CD4-positive, alpha-beta T cell treated with Interferon alpha-2 for 1 hour (primary cell): ENCODE results near the gene C2CD3.
"Not testable (repeated sequence)": the region's sequence is repeated elsewhere in the genome, so short reads cannot be mapped to it uniquely, and the experiment has no call there.

Experiments
- DNase-seq, 2 donors: peaks; one replicate each; pipeline ENCODE4 v3.0.0-alpha.2; 2020 to 2022

The C2CD3 gene

DNA sequence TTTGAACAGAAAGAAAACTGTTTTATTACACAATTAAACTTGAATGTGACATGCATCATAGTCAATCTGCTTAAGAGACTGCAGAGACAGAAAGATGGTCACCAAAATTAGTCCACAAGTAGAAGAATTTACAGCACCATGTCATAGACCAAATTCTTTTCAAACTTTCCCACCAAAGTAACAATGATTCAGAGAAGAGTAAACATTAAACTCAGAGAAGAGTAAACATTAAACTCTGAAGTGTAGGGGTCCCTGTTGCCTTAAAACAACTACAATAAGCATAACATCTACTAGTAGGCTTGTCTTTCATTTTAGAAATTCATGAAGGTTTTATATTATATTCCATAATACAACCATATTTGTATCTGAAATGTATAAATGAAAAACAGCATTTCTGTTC, 104.1 kb downstream of the C2CD3 start:
- DNase-seq, result not testable (repeated sequence)

DNA sequence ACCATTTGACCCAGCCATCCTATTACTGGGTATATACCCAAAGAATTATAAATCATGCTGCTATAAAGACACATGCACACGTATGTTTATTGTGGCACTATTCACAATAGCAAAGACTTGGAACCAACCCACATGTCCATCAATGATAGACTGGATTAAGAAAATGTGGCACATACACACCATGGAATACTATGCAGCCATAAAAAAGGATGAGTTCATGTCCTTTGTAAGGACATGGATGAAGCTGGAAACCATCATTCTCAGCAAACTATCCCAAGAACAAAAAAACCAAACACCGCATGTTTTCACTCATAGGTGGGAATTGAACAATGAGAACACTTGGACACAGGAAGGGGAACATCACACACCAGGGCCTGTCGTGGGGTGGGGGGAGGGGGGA, 105.3 kb downstream of the C2CD3 start:
- DNase-seq, result not testable (repeated sequence)

DNA sequence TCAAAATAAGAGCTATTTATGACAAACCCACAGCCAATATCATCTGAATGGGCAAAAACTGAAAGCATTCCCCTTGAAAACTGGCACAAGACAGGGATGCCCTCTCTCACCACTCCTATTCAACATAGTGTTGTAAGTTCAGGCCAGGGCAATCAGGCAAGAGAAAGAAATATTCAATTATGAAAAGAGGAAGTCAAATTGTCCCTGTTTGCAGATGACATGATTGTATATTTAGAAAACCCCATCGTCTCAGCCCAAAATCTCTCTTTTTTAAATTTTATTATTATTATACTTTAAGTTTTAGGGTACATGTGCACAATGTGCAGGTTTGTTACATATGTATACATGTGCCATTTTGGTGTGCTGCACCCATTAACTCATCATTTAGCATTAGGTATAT, 107.2 kb downstream of the C2CD3 start:
- DNase-seq, result not testable (repeated sequence)

DNA sequence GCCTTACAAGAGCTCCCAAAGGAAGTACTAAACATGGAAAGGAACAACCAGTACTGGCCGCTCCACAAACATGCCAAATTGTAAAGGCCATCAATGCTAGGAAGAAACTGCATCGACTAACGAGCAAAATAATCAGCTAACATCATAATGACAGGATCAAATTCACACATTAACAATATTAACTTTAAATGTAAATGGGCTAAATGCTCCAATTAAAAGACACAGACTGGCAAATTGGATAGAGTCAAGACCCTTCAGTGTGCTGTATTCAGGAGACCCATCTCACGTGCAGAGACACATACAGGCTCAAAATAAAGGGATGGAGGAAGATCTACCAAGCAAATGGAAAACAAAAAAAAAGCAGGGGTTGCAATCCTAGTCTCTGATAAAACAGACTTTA, 109.2 kb downstream of the C2CD3 start:
- DNase-seq, result not testable (repeated sequence)

DNA sequence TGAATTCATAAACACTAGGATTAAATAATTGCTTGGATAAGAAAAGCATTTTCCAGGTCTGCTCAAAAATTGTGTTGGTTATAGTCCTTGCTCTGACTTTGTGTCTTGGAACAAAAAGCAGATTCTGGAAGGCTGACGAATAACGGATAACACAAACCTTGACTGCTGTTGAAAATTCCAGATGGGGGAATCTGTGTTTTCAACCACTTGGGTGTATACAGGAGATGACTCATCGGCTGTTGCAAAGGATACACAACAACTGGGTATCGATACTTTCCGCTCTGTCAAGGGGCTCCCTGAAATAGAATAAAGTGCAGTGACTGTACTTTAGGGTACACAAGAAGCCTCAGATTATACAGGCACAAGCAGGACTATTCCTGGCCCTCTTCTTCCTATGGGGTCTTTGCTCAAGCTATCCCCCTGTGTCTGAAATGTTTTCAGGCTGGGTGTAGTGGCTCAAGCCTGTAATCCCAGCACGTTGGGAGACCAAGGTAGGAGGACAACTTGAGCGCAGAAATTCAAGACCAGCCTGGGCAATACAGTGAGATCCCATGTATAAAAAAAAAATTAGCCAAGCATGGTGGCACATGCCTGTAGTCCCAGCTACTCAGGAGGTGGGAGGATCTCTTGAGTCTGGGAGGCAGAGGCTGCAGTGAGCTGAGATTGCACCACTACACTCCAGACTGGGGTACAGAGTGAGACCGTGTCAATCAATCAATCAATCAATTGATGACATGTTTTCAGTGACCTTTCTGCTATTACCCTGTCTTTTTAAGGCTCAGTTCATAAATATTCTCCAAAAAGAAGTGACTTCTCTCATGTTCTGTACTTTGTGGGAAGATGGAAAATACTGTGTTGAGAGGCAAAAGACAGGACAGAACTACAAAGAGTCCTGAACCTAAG, 113.3 kb downstream of the C2CD3 start:
- DNase-seq, result no peak

DNA sequence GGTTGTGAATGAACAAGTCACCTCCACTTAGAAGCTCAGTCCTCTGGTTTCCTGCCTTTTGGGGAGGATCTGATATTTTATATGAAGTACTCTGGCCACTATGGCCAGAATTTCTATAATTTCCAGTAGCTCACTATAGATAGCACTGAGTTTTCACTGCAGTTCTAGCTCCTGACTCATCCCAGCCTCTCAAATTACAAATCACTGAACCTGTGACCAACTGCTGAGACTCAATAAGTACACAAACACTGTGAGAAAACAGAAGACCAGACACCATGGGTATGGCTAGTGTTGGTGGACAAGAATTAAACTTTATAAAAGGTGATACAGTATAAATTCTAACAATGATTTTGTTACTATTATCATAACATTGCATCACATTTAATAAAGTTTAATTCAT, 114.9 kb downstream of the C2CD3 start:
- no peak for DNase-seq

DNA sequence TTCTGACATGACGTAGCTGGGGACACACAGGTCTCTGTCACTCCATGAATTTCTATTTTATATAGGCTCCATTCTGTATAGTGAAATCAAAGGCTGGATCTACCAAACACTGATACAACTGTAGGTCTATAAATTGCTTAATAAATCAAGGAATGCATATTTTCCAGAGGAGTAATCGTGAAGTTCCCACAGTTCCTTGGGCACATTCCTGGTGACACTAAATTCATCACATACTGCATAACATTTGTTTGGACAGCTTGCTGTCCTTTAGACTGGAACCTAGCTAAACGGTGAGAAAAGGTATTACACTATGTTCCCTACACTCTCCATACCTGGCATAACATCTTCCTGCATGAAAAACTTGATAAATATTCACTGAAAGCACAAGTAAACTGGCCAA, 120.3 kb downstream of the C2CD3 start:
- no peak for DNase-seq

DNA sequence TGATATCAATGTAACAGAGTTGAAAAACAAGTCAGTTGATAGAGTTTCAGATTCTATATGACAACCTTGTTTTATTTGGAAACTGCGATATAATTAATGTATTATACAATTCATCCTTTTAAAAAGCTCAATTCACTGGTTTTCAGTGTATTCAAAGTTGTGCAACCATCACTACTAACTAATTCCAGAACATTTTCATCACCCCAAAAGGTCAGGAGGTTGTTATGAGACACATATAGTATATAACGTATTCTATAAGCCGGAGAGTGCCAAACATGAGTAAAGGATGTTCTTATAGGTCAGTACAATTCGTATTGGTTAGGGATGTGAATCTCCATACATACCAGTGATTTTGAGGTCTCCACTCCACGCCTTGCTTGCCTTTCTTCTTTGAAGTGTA, 121.8 kb downstream of the C2CD3 start:
- DNase-seq, result no peak

DNA sequence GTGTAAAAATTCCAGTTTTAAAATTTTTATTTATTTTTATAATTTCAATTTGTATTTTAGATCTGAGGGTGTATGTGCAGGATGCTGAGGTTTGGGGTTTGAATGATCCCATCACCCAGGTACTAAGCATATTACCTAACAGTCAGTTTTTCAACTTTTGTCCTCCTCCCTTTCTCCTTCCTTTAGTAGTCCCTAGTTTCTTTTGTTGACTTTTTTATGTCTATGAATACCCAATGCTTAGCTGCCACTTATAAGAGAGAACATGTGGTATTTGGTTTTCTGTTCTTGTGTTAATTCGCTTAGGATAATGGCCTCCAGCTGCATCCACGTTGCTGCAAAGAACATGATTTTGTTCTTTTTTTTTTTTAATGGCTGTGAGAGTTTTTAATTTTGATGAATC, 126.3 kb downstream of the C2CD3 start:
- DNase-seq, result no peak

DNA sequence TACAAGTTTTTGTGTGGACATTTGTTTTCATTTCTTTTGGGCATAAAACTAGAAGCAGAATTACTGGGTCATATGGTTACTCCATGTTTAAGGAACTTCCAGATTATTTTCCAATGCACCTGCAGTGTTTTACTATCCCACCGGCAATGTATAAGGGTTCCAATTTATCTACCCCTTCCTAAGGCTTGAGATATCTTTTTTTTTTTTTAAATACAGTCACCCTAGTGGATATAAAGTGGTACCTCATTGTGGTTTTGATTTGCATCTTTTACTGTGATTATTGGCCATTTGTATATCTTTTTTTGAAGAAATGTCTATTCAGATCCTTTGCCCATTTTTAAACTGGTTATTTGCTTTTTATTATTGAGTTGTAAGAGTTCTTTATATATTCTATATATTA, 127.4 kb downstream of the C2CD3 start:
- DNase-seq, result no peak

DNA sequence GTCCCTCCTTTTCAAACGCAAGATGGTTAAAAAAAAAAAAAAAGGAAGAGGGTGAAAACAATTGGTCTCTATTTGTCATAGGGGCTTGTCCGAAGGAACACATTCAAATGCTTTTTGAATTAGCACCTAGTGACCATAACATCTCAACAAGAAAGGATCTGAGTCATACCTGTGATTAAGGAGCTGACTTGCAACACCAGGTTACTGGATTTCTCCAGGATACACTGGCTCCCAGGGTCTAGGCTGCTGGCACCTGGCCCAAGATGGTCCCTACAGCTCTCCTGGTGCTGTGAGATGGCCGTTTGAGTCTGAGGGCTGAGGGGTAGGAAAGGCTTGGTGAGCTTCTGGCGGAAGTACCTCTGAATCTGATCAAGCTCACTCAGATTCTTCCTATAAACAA, 133.5 kb downstream of the C2CD3 start:
- DNase-seq, result no peak

DNA sequence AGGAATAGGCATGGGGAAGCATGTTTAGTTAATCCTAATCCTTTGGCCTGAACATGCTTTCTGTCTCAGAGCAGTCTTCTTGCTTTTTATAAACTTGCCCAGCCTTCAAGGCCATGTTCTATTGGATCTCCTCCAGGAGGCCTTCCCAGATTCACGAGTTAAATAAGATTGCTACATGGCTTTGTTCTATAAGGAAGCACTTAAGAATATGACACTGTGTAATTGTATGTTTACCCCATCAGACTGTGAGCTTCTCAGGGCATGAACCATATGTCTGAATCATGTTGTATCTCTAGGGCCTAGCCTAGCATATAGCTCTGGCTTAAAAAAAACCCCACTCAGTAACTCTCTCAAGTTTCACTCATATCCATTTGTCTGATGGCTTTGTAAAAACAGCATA, 135.5 kb downstream of the C2CD3 start:
- DNase-seq, result no peak

DNA sequence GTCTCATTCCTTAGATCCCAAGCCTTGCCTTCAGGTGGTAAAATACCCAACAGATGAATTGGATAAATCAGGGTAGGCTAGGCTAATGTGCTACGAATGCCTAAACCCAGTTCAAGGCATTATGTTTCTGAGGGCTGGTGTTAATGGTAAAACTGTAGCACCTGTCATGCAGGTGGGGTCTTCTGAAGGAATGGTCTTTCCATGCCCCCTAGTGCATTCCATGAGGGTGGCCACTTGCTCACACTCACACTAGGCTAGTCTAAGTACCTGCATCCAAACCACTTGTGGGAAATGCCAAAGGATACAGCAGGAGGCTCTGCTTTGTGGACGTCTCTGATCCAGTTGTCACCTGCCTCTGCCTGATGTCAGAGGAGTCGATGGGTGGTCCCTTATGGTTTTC, 137.8 kb downstream of the C2CD3 start:
- DNase-seq, result peak; percentile 31 to 43

DNA sequence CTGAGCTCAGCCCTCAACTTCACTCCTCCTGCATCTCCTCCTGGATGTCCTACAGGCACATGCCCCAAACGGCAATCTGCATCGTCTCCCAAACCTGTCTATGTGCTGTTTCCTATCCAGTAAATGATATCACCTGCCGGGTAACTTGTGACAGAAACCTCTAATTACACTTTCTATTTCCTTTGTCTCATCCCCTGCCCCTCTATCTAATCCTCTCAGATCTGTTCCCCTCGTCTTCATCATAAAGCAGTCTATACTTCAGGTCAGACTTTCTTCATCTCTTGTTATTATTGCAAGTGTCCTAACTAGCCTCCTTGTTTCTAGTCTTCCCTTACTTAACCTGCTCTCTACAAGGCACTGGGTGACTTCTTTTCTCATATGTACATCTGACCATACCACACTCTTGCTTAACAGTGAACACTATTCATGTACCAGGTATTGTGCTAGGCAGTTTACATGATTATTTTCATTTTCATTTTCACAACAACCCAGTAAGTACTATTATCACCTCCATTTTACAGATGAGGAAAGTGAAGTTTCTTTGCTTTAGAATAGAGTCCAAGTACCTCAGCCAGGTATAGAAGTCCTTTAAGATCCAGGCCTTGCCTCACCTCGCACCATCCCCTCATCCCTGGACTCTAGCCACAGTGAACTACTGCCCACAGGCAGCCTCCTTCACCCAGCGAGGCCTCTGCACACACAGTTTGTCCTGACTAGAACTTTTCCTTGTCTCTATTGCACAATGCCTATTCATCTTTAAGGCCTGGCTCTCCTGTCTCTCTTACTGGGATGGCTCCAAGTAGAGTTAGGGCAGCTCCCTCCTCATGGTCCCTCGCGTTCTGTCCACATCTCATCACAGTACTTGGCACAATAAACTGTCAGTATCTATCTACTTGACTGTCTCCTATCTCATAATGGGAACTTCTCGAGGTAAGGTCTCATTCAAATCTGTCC, 139.8 kb downstream of the C2CD3 start:
- peak in 1 of 2 donors; percentile 36 for DNase-seq

DNA sequence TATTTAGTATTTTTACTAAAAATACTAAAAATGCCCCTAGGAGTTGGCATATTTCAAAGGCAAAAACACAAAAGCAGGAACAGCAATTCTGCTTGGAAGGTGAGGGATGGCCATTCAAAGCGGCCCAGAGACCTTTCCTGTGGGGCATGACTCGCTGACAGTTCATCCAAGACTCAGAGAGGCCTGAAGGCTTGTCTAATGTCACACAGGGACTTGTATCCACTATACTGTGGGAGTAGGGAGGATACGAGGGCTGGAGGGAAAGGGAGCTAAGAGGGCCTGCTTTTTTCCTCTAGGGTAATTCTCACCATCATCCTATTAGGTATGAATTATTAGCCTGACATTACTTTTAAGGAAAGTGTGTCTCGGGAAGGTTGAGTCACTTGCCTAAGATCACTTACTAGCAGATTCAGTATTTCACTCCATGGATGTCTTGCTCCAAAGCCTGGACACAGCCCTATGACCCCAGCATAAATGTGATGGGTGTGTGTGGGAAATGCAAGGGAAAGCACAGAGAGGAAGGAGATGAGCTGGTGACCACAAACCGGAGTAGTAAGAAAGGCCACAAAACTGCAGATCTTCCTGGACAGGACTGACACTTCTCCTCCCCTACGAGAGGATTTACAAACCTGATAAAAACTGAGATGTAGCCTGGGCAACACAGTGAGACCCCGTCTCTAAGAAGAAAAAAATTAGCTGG, 145.2 kb downstream of the C2CD3 start:
- DNase-seq, result peak in 1 of 2 donors; percentile 48

DNA sequence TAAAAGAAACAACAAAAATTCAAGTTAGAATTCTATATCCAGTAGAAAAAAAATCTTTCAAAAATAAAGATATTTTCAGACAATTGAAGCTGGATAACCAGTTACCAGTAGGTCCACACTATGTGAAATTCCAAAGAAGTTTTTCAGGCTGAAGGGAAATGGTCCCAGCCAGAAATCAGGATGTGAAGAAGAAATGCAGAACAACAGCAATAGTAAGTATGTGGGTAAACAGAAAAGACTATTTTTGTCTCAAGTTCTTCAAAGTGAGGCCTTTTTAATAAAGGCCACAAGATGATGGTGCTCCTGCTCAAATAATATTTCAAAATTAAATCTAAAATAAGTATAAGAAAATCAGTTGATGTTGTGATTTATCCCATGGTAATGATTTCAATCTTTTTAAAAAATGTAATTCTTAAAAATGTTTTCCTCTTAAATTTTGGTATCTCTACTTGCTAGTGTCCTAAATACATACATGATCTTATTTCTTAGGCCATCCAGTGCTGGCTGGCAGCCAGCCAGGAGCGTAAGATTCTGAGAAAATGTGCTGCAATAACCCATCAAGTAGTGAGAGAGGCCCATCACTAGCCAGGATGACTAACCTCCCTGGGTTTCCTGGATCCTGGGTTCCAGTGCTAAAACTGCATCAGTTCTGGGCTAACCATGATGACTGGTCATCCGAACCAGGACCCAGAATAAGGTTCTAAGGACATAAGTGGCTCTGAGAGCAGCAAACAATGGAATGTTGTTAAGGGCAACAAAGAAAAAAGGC, 146.4 kb downstream of the C2CD3 start:
- peak in 1 of 2 donors; percentile 65 for DNase-seq

DNA sequence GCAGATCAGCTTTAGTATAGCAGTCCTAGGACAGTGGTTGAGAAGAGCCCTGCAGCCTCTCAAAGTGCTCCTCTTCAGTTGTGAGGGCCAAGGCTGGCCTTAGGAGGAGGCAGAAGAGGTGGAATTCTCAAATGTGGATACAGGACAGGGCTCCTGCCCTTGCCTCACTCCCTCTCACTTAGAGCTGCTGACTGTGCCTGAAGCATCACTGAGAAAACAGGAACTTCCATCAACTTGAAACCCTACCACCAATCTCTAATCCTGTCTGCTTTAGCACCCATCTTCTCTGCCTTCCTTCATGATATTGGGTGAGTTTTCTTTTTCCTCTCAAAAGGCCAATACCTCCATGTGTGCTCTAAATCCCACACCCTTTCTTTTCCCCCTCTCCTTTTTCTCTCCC, 147.5 kb downstream of the C2CD3 start:
- DNase-seq, result no peak

DNA sequence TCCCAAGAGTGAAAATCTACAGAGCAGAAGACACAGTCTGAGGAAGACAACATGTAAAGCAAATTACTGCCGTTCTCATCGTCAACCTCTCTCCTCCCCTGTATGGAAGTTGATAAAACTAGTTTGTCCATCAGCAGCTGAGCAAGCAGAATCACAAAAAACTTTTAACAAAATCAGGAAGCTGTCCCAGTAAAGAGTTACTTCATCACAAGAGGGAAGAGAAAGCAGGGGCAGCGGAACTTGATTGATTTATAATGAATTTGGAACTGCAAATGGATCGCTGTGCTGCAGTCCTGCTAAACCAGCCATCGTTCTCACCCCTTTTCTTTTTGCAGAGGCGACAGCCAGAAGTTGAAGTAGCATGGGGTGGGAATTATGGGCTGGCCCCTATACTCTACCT, 148.3 kb downstream of the C2CD3 start:
- DNase-seq, result no peak

DNA sequence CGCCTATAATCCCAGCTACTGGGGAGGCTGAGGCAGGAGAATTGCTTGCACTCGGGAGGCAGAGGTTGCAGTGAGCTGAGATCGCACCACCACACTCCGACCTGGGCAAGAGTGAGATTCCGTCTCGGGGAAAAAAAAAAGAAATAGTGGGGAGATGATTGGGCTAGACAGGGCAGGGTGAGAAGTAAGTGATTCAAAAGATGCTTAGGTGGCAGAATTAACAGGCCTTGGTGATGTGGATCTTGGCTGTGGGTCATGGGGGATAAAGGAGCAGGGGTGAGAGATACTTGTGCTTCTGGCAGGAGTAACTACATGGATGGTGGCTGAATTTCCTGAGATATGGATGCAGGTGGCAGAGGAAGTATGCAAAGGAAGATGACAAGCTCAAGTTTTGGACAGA, 148.8 kb downstream of the C2CD3 start:
- DNase-seq, result no peak

DNA sequence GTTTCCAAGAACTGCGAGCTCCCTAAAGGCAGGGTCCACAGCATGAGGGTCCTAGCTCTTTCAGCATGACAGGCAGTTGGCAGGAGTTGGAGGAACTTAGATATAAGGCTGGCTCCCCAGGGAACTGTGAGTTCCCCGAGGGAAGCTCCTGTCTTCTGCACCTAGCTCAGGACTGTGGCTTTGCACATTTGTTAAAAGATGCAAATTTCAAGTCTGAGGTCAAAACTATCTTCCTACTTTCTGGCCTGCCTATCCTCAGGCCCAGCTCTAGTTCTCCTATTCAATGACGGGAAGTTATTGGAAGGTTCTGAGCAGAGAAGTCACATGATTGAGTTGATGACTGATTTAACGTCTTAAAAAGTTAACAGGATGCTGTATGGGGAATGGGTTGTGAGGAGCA, 150.3 kb downstream of the C2CD3 start:
- peak in 1 of 2 donors; percentile 37 for DNase-seq

DNA sequence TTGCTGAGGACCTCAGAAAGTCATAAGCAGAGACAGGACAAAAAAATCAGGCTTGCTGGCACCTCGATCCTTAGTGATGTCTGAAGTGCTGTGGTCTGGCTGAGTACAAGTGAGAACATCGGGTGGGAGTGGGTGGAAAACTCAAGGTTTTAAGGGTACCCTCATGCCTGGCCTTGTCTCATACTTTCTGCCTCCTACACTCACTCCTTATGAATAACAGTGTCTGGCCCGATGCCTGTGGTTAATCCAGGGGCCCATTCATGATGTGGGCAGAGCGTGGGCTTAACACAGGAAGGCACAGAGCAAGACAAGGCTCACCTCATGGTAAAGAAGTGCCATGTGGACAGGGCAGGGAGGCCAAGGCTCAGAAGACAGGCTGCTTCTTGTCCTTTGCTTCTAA, 150.9 kb downstream of the C2CD3 start:
- DNase-seq, result peak in 1 of 2 donors; percentile 37

DNA sequence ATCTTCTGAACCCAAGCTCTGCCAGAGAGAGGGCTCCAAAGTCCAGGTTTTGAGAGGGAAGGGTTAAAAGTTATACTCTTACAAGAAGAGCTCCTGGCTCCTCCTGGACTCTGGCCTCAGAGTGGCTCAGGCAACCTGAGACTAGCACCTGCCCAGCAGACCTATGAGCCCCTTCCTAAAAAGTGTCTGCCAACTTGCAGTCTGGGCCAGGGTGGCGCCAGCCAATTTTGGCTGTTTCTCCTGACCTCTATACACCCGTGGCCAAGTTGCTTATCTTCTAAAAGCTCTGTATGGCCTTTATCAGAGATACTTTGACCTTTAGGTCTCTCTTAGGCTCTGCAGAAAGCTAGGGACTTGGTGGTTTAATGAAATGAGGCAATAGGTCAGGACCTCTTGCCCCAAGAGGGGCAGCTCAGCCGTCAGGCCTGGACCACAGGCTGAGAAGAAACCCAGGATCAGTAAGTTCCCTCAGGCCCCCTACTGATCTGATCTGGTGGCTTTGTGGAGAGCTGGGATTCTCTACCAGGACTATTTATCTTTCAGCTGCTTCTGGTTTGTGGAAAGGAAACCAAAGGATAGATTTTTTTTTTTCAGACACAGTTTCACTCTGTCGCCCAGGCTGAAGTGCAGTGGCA, 151.6 kb downstream of the C2CD3 start:
- no peak for DNase-seq
